Measurements from ENCODE around the gene ZSWIM3.

Gene ZSWIM3

GRCh38 chr20:45907219-45907948, 50.0 kb downstream of the ZSWIM3 start:
- ATAC-seq: no peak
- no peak for TF ChIP-seq ZNF565 (CRISPR knock-in tag; conservative IDR thresholded peaks at IDR 0.05; ENCODE audit: low read depth)
- no peak for TF ChIP-seq ZNF8 (CRISPR knock-in tag; IDR thresholded peaks at IDR 0.05)
- no peak for TF ChIP-seq RARB (CRISPR knock-in tag; IDR thresholded peaks at IDR 0.05)
- no peak for TF ChIP-seq SNAI2 (CRISPR knock-in tag; IDR thresholded peaks at IDR 0.05)
- no peak for TF ChIP-seq TOX (CRISPR knock-in tag; IDR thresholded peaks at IDR 0.05; ENCODE audit: borderline replicate concordance)
- TF ChIP-seq ISL1 (CRISPR knock-in tag; IDR thresholded peaks at IDR 0.05): no peak
- TF ChIP-seq, protein P1, sequence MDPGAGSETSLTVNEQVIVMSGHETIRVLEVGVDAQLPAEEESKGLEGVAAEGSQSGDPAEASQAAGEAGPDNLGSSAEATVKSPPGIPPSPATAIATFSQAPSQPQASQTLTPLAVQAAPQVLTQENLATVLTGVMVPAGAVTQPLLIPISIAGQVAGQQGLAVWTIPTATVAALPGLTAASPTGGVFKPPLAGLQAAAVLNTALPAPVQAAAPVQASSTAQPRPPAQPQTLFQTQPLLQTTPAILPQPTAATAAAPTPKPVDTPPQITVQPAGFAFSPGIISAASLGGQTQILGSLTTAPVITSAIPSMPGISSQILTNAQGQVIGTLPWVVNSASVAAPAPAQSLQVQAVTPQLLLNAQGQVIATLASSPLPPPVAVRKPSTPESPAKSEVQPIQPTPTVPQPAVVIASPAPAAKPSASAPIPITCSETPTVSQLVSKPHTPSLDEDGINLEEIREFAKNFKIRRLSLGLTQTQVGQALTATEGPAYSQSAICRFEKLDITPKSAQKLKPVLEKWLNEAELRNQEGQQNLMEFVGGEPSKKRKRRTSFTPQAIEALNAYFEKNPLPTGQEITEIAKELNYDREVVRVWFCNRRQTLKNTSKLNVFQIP (CRISPR knock-in tag; IDR thresholded peaks at IDR 0.05; ENCODE audit: borderline replicate concordance, low read depth): no peak
- TF ChIP-seq BACH2 (CRISPR knock-in tag; IDR thresholded peaks at IDR 0.05; ENCODE audit: borderline replicate concordance): no peak
- TF ChIP-seq ESRRG (CRISPR knock-in tag; IDR thresholded peaks at IDR 0.05): no peak
- TF ChIP-seq ARNTL (CRISPR knock-in tag; IDR thresholded peaks at IDR 0.05; ENCODE audit: borderline replicate concordance, low read depth): no peak

DNA sequence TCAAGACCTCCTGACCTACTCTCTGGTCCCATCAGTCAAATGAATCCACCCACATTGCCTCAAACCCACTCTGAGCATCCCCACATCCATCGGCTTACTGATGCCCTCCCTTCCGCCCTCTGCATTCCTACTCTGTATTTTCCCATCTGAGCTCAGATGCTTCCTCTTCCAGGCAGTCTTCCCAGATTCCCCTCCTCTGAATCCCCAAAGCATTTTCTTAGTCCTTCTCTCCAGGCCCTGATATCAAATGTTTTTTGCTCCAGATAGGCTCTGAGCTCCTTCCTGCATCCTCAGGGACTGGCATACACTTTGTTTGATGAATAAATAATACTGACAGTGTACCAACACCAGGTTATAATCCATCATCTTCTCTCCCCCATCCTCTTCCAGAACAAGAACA, 50.7 kb downstream of the ZSWIM3 start:
- ATAC-seq: no peak
- TF ChIP-seq TCF4 (CRISPR knock-in tag; IDR thresholded peaks at IDR 0.05; ENCODE audit: borderline replicate concordance): no peak
- no peak for TF ChIP-seq RARB (CRISPR knock-in tag; IDR thresholded peaks at IDR 0.05)
- no peak for TF ChIP-seq CSDC2 (CRISPR knock-in tag; IDR thresholded peaks at IDR 0.05)
- no peak for TF ChIP-seq ARNTL (CRISPR knock-in tag; IDR thresholded peaks at IDR 0.05; ENCODE audit: borderline replicate concordance, low read depth)
- no peak for TF ChIP-seq CREB5 (CRISPR knock-in tag; IDR thresholded peaks at IDR 0.05; ENCODE audit: low read depth)
- no peak for TF ChIP-seq SNAI2 (CRISPR knock-in tag; IDR thresholded peaks at IDR 0.05)
- TF ChIP-seq, protein P2, sequence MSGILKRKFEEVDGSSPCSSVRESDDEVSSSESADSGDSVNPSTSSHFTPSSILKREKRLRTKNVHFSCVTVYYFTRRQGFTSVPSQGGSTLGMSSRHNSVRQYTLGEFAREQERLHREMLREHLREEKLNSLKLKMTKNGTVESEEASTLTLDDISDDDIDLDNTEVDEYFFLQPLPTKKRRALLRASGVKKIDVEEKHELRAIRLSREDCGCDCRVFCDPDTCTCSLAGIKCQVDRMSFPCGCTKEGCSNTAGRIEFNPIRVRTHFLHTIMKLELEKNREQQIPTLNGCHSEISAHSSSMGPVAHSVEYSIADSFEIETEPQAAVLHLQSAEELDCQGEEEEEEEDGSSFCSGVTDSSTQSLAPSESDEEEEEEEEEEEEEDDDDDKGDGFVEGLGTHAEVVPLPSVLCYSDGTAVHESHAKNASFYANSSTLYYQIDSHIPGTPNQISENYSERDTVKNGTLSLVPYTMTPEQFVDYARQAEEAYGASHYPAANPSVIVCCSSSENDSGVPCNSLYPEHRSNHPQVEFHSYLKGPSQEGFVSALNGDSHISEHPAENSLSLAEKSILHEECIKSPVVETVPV (CRISPR knock-in tag; IDR thresholded peaks at IDR 0.05): no peak

- TF ChIP-seq ZFP3 (CRISPR knock-in tag; IDR thresholded peaks at IDR 0.05) (no peak), PATZ1 (CRISPR knock-in tag; IDR thresholded peaks at IDR 0.05; ENCODE audit: borderline replicate concordance) (no peak), ZNF8 (CRISPR knock-in tag; IDR thresholded peaks at IDR 0.05) (no peak), ZC3H10 (CRISPR knock-in tag; IDR thresholded peaks at IDR 0.05) (no peak), ARNTL (CRISPR knock-in tag; IDR thresholded peaks at IDR 0.05; ENCODE audit: borderline replicate concordance, low read depth) (no peak), PPARA (CRISPR knock-in tag; IDR thresholded peaks at IDR 0.05; ENCODE audit: borderline replicate concordance) (no peak), CREB5 (CRISPR knock-in tag; IDR thresholded peaks at IDR 0.05; ENCODE audit: low read depth) (no peak), RARB (CRISPR knock-in tag; IDR thresholded peaks at IDR 0.05) (no peak), CSDC2 (CRISPR knock-in tag; IDR thresholded peaks at IDR 0.05) (no peak), ZFP30 (CRISPR knock-in tag; IDR thresholded peaks at IDR 0.05) (no peak), ZNF70 (CRISPR knock-in tag; IDR thresholded peaks at IDR 0.05) (no peak), ESRRG (CRISPR knock-in tag; IDR thresholded peaks at IDR 0.05) (no peak), ZNF565 (CRISPR knock-in tag; conservative IDR thresholded peaks at IDR 0.05; ENCODE audit: low read depth) (no peak)
- TF ChIP-seq, protein P3, sequence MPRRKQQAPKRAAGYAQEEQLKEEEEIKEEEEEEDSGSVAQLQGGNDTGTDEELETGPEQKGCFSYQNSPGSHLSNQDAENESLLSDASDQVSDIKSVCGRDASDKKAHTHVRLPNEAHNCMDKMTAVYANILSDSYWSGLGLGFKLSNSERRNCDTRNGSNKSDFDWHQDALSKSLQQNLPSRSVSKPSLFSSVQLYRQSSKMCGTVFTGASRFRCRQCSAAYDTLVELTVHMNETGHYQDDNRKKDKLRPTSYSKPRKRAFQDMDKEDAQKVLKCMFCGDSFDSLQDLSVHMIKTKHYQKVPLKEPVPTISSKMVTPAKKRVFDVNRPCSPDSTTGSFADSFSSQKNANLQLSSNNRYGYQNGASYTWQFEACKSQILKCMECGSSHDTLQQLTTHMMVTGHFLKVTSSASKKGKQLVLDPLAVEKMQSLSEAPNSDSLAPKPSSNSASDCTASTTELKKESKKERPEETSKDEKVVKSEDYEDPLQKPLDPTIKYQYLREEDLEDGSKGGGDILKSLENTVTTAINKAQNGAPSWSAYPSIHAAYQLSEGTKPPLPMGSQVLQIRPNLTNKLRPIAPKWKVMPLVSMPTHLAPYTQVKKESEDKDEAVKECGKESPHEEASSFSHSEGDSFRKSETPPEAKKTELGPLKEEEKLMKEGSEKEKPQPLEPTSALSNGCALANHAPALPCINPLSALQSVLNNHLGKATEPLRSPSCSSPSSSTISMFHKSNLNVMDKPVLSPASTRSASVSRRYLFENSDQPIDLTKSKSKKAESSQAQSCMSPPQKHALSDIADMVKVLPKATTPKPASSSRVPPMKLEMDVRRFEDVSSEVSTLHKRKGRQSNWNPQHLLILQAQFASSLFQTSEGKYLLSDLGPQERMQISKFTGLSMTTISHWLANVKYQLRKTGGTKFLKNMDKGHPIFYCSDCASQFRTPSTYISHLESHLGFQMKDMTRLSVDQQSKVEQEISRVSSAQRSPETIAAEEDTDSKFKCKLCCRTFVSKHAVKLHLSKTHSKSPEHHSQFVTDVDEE (CRISPR knock-in tag; IDR thresholded peaks at IDR 0.05): no peak
- TF ChIP-seq, protein P2 (CRISPR knock-in tag; IDR thresholded peaks at IDR 0.05): no peak
- ATAC-seq: no peak
Observed at GRCh38 chr20:45909336-45909808, 52.0 kb downstream of the ZSWIM3 start.
